H9 (cell line): ENCODE data around the gene KIF18A. TPM values are rescaled to one million over a fixed set of nuclear protein-coding genes. Genes with fewer than 3 reads are reported as not detected.
A peak's percentile ranks its signal among the peaks of the same experiment; 100 is the strongest.

Experiments
- DNase-seq: peaks from one replicate; pipeline ENCODE4 v3.0.0-alpha.2; 2017
- H2AFZ ChIP-seq: one replicate; pipeline ENCODE4 v1.6.1; 2013; ENCODE audit warnings: mild to moderate bottlenecking, low read length, control low read depth, moderate library complexity
- H2AK5ac ChIP-seq: 2 replicates; pipeline ENCODE4 v1.6.1; 2013; ENCODE audit warnings: low read length, control low read depth, mixed read lengths; ENCODE audit not compliant: insufficient read length
- H2BK120ac ChIP-seq: one replicate; pipeline ENCODE4 v1.6.1; 2013; ENCODE audit warnings: low read depth, mild to moderate bottlenecking, low read length, control low read depth, inconsistent platforms; ENCODE audit not compliant: poor library complexity, severe bottlenecking
- H2BK12ac ChIP-seq: 2 replicates; pipeline ENCODE4 v1.6.1; 2013; ENCODE audit warnings: low read length, control low read depth, mixed read lengths, low read depth; ENCODE audit not compliant: insufficient read length
- H2BK15ac ChIP-seq: 2 replicates; pipeline ENCODE4 v1.6.1; 2013; ENCODE audit warnings: low read depth, low read length, control low read depth
- H2BK20ac ChIP-seq: one replicate; pipeline ENCODE4 v1.6.1; 2013; ENCODE audit warnings: low read depth, mild to moderate bottlenecking, low read length, control low read depth, inconsistent platforms; ENCODE audit not compliant: poor library complexity, severe bottlenecking
- H2BK5ac ChIP-seq: 2 replicates; pipeline ENCODE4 v1.6.1; 2013; ENCODE audit warnings: low read length, control low read depth, mixed read lengths; ENCODE audit not compliant: insufficient read length
- H3K14ac ChIP-seq: 2 replicates; pipeline ENCODE4 v1.6.1; 2013; ENCODE audit warnings: low read length, control low read depth; ENCODE audit not compliant: insufficient read depth
- H3K18ac ChIP-seq: 2 replicates; pipeline ENCODE4 v1.6.1; 2013; ENCODE audit warnings: low read depth, mild to moderate bottlenecking, mixed read lengths, low read length, control low read depth; ENCODE audit not compliant: insufficient read length
- H3K23ac ChIP-seq: 2 replicates; pipeline ENCODE4 v1.6.1; 2013; ENCODE audit warnings: low read length, control low read depth, mixed read lengths, low read depth; ENCODE audit not compliant: insufficient read length
- H3K23me2 ChIP-seq: 2 replicates; pipeline ENCODE4 v1.6.1; 2013; ENCODE audit warnings: low read depth, mild to moderate bottlenecking, mixed read lengths, low read length, control low read depth; ENCODE audit not compliant: insufficient read length, poor library complexity, severe bottlenecking
- H3K27ac ChIP-seq: 2 replicates; pipeline ENCODE4 v1.5.1; 2013; ENCODE audit warnings: low read length, control low read depth, mixed read lengths, low read depth; ENCODE audit not compliant: insufficient read length
- H3K27me3 ChIP-seq: 2 replicates; pipeline ENCODE4 v1.6.1; 2013; ENCODE audit warnings: low read length, control low read depth, inconsistent platforms; ENCODE audit not compliant: insufficient read depth
- H3K4ac ChIP-seq: 2 replicates; pipeline ENCODE4 v1.6.1; 2013; ENCODE audit warnings: low read depth, mild to moderate bottlenecking, control low read depth, inconsistent platforms, low read length, moderate library complexity
- H3K4me1 ChIP-seq: 2 replicates; pipeline ENCODE4 v1.6.1; 2013; ENCODE audit warnings: low read length, control low read depth, inconsistent platforms; ENCODE audit not compliant: insufficient read depth
- H3K4me2 ChIP-seq: 2 replicates; pipeline ENCODE4 v1.6.1; 2013; ENCODE audit warnings: low read length, control low read depth, mixed read lengths; ENCODE audit not compliant: insufficient read length, insufficient read depth
- H3K56ac ChIP-seq: 2 replicates; pipeline ENCODE4 v1.6.1; 2013; ENCODE audit warnings: low read depth, mild to moderate bottlenecking, mixed read lengths, low read length, control low read depth; ENCODE audit not compliant: insufficient read length
- H3K79me1 ChIP-seq: 2 replicates; pipeline ENCODE4 v1.6.1; 2013; ENCODE audit warnings: low read depth, mild to moderate bottlenecking, moderate library complexity, low read length, control low read depth, inconsistent platforms; ENCODE audit not compliant: insufficient read depth, poor library complexity, severe bottlenecking
- H3K79me2 ChIP-seq: 2 replicates; pipeline ENCODE4 v1.6.1; 2013; ENCODE audit warnings: low read length, control low read depth, inconsistent platforms; ENCODE audit not compliant: insufficient read depth
- H3K9ac ChIP-seq: 2 replicates; pipeline ENCODE4 v1.6.1; 2013; ENCODE audit warnings: low read length, control low read depth, mixed read lengths; ENCODE audit not compliant: insufficient read length; ENCODE audit errors: extremely low read depth
- H3K9me3 ChIP-seq: one replicate; pipeline ENCODE4 v1.6.1; 2013; ENCODE audit warnings: low read depth, low read length, inconsistent platforms; ENCODE audit not compliant: control insufficient read depth
- H3T11ph ChIP-seq: one replicate; pipeline ENCODE4 v1.6.1; 2013; ENCODE audit warnings: mild to moderate bottlenecking, low read length, control low read depth, inconsistent platforms
- H4K20me1 ChIP-seq: one replicate; pipeline ENCODE4 v1.6.1; 2013; ENCODE audit not compliant: control insufficient read depth, insufficient read length, insufficient read depth
- H4K5ac ChIP-seq: 2 replicates; pipeline ENCODE4 v1.6.1; 2013; ENCODE audit warnings: low read depth, mild to moderate bottlenecking, mixed read lengths, low read length, control low read depth; ENCODE audit not compliant: insufficient read length
- H4K8ac ChIP-seq: replicated peaks from 2 replicates; pipeline ENCODE4 v1.6.1; 2013; ENCODE audit warnings: low read length, control low read depth, mixed read lengths, low read depth; ENCODE audit not compliant: insufficient read length
- H4K91ac ChIP-seq: 2 replicates; pipeline ENCODE4 v1.6.1; 2013; ENCODE audit warnings: low read depth, mild to moderate bottlenecking, moderate library complexity, mixed read lengths, low read length, control low read depth; ENCODE audit not compliant: insufficient read length
- H3K27ac Mint-ChIP-seq, 3 experiments: 2 replicates in 2 of 3; 3 replicates in 1 of 3; pipeline ENCODE4 v1.8.0; 2020 to 2021; ENCODE audit warnings: mixed read lengths in 3 of 3, mild to moderate bottlenecking in 1 of 3, moderate library complexity in 1 of 3
- H3K27me3 Mint-ChIP-seq: 2 replicates; pipeline ENCODE4 v1.8.0; 2021; ENCODE audit warnings: low read depth, mild to moderate bottlenecking, moderate library complexity, mixed read lengths
- H3K36me3 Mint-ChIP-seq, 3 experiments: 2 replicates in 2 of 3; 3 replicates in 1 of 3; pipeline ENCODE4 v1.8.0; 2020 to 2021; ENCODE audit warnings: low read depth in 3 of 3, mixed read lengths in 3 of 3; ENCODE audit not compliant: insufficient read depth in 1 of 3
- H3K4me1 Mint-ChIP-seq, 2 experiments: 2 replicates each; pipeline ENCODE4 v1.8.0; 2020; ENCODE audit warnings: mixed read lengths in 2 of 2
- H3K4me3 Mint-ChIP-seq, 2 experiments: 2 replicates in 1 of 2; 3 replicates in 1 of 2; pipeline ENCODE4 v1.8.0; 2020 to 2021; ENCODE audit warnings: mild to moderate bottlenecking in 2 of 2, mixed read lengths in 2 of 2, moderate library complexity in 1 of 2
- H3K9me3 Mint-ChIP-seq, 2 experiments: 2 replicates in 1 of 2; 3 replicates in 1 of 2; pipeline ENCODE4 v1.8.0; 2020; ENCODE audit warnings: mild to moderate bottlenecking in 2 of 2, mixed read lengths in 2 of 2, moderate library complexity in 1 of 2
- WGBS: extraction: QIAGEN DNeasy Blood & Tissue Kit; methylation state at CpG from one replicate; pipeline ENCODE4 v1.1.7; 2013; ENCODE audit warnings: missing lambda C conversion rate, low lambda C conversion rate, mixed read lengths; ENCODE audit not compliant: insufficient read length; ENCODE audit errors: extremely low coverage; 5-methylcytosine and 5-hydroxymethylcytosine counted together
- total RNA-seq: library from RNA; stranded (reverse); gene quantifications from 2 replicates; pipeline ENCODE4 v1.2.1, GENCODE V29; 2021
- TF ChIP-seq, protein P1 (sequence below): fragments of 200-600 bp; sonication (generic); conservative IDR thresholded peaks from 3 replicates; pipeline ENCODE4 v1.8.0; 2021; ENCODE audit warnings: antibody characterized with exemption, mild to moderate bottlenecking

KIF18A gene
- total RNA-seq, 1 experiment from 2014 or later, result 25.9 TPM

DNA sequence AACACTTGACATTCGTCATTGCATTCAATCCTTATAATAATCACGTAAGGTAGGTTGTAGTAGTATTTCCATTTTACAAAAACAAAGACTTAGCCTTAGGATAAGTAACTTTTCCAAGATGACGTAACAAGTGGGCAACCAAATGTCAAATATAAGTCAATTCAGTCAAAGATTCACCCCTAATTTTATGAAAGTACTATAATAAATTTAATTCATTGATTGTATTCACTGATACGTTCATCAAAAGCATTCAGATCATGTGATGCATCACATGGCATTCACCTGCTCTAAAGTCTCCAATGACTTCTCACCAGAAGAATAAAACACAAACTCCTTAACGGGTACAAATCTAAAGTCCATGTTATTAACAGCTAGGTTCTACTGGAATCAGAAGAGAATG is 2.1 kb downstream of the KIF18A start:
- Histone ChIP-seq H3K23ac (no peak overlapping the region), H3K79me2 (peaks cover 4% of the 10 kb centered on the region; the same call in 1 of the 2 replicates), H3K4ac (no peak overlapping the region), H3K18ac (no peak overlapping the region), H2BK120ac (no peak overlapping the region), H3K9me3 (no peaks in the 10 kb centered on the region), H3K4me1 (no peaks in the 10 kb centered on the region), H3K4me2 (peak overlapping the region; percentile 22), H2AK5ac (no peak overlapping the region), H3K56ac (no peak overlapping the region), H2BK15ac (no peak overlapping the region), H3T11ph (no peak overlapping the region), H4K20me1 (no peaks in the 10 kb centered on the region), H4K5ac (no peak overlapping the region), H2BK20ac (no peak overlapping the region), H3K79me1 (peaks cover 3% of the 10 kb centered on the region), H3K27ac (no peak overlapping the region), H3K23me2 (peaks cover 6% of the 10 kb centered on the region), H4K8ac (no peak overlapping the region), H3K27me3 (no peaks in the 10 kb centered on the region), H2BK5ac (no peak overlapping the region), H4K91ac (no peak overlapping the region), H2BK12ac (no peak overlapping the region), H3K14ac (no peak overlapping the region), H2AFZ (no peak overlapping the region), H3K9ac (no peak overlapping the region)
- Mint-ChIP-seq H3K9me3 (no peaks in the 10 kb centered on the region), H3K27ac (no peak overlapping the region), H3K27me3 (no peaks in the 10 kb centered on the region), H3K4me3 (peak overlapping the region; percentile 97 to 99; a peak in 4 of 5 replicates), H3K4me1 (peaks cover 34 to 35% of the 10 kb centered on the region in 2 experiments), H3K36me3 (no peaks in the 10 kb centered on the region)
- TF ChIP-seq, protein P1, sequence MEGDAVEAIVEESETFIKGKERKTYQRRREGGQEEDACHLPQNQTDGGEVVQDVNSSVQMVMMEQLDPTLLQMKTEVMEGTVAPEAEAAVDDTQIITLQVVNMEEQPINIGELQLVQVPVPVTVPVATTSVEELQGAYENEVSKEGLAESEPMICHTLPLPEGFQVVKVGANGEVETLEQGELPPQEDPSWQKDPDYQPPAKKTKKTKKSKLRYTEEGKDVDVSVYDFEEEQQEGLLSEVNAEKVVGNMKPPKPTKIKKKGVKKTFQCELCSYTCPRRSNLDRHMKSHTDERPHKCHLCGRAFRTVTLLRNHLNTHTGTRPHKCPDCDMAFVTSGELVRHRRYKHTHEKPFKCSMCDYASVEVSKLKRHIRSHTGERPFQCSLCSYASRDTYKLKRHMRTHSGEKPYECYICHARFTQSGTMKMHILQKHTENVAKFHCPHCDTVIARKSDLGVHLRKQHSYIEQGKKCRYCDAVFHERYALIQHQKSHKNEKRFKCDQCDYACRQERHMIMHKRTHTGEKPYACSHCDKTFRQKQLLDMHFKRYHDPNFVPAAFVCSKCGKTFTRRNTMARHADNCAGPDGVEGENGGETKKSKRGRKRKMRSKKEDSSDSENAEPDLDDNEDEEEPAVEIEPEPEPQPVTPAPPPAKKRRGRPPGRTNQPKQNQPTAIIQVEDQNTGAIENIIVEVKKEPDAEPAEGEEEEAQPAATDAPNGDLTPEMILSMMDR, result no peak
- DNase-seq, result no peak
- no CpG with 5 or more reads among the region's 5 CpGs for WGBS
